Right hindlimb (tissue), 1 donor: Measurements from ENCODE around the gene UBE2D1.
"Not testable (repeated sequence)": the region's sequence is repeated elsewhere in the genome, so short reads cannot be mapped to it uniquely, and the experiment has no call there.

ENCODE experiments used
- DNase-seq: peaks from one replicate; pipeline ENCODE4 v3.0.0-alpha.2; 2018

UBE2D1 gene

DNA sequence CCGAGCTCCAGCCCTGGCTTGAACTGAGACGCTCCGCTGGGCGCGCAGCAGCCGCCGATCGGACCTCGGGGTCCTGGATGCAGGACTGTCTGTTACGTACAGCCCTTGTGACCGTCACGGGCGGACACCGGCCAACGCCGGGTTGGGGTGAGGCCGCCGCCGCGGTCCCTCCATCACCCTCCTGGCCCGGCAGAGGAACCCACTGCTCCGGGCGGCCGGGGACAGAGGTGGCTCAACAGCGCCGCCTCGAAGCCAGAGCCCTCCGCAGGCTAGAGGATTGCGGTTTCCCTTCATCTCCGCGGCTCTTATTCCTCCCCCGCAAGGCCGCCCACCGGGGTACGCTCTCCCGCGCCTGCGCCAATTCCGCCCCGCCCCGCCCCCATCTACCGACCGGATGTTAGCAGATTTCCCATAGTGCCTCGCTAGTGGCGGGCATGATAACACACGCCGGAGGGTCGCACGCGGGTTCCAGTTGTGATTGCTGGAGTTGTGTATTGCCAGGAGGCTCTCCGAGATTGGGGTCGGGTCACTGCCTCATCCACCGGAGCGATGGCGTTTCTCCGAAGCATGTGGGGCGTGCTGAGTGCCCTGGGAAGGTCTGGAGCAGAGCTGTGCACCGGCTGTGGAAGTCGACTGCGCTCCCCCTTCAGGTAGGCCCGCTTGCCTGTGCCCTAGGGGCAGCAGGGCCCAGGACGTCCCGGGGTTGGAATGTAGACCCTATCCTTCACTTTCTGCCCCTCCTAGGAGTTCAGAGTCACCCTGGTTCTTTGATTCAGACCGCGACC, 50.4 kb downstream of the UBE2D1 start, which contains the start of gene TFAM:
TSS of gene TFAM (plus strand) at position 412 of the 785 bp plus-strand sequence. CDS start at position 550, 138 bp downstream.
- DNase-seq = peak; percentile 97

- no peak for DNase-seq
Observed at GRCh38 chr10:58385784-58386112, 50.9 kb downstream of the UBE2D1 start.

DNA sequence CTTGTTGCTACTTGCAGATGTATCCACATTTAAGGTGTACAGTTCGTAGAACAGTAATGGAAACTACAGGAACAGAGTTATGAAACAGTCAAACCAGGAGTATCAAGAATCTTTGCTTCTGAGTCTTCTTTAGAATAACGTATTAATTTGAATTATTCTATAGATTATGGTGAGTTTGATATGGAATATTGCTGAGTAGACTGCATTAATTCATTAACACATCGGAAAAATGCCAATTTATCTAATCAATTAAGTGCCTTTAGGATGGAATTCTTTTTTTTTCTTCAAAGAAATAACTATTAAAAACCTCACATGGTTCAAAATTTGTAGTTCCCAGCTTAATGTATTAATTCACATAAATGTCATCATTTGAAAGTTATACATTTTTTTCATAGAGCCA, 54.2 kb downstream of the UBE2D1 start:
- no peak for DNase-seq

DNA sequence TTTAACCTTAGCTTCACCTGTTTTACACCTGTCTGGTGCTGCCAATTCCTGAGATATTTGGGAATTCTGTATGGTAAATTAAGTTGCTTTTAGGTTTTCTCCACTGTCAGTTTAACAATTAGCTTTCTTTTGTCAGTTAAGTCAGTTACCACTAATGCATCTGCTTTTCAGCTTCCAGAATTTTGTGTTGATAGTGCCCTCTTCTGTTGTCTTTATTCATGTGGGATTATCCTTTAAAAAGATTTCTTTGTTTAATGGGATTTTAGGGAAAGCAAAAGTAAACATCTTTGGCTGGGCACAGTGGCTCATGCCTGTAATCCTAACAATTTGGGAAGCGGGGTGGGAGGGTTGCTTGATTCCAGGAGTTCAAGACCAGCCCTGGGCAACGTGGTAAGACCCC, 58.5 kb downstream of the UBE2D1 start:
- DNase-seq = no peak

DNA sequence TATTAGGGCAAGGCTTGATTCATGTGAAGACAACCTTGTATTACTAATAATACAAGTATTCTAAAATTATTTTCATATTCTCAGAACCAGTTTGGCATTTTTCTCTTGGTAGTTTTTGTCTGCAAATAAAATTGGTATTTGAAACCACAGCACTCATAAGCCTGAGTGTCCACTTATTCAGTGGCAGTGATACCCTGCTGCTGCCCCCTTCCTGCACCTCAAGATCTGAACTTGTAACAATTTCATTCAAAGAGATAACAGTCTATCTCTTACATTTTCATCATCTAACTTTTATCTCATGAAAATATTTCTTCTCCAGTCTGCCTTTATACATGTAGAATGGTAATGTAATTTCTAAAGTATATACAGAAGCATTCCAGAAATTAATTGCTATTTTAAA, 59.7 kb downstream of the UBE2D1 start:
- DNase-seq = no peak

DNA sequence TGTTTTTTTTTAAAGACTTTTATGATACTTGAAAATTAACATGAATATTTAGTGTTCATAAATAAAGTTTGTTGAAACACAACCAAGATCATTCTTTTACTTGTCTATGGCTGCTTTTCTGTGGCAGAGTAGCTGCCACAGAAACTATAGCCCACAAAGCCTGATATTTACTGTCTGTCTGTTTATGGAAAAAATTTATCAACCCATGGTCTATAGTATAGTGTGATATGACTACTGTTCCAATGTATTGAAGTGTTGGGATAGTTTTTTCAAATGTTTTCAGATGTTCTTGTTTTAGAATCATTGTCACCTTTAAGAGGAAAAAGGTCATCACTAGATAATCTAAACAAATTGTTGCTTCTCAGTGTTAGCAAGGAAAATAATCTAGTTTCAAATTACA, 61.3 kb downstream of the UBE2D1 start:
- no peak for DNase-seq

- DNase-seq = no peak
Observed at GRCh38 chr10:58397830-58398229, 63.0 kb downstream of the UBE2D1 start.

GRCh38 chr10:58399410-58399809, 64.6 kb downstream of the UBE2D1 start:
- DNase-seq = no peak

- DNase-seq = no peak
Observed at GRCh38 chr10:58400609-58401008, 65.8 kb downstream of the UBE2D1 start.

- DNase-seq = no peak
Observed at GRCh38 chr10:58404001-58404400, 69.2 kb downstream of the UBE2D1 start.

DNA sequence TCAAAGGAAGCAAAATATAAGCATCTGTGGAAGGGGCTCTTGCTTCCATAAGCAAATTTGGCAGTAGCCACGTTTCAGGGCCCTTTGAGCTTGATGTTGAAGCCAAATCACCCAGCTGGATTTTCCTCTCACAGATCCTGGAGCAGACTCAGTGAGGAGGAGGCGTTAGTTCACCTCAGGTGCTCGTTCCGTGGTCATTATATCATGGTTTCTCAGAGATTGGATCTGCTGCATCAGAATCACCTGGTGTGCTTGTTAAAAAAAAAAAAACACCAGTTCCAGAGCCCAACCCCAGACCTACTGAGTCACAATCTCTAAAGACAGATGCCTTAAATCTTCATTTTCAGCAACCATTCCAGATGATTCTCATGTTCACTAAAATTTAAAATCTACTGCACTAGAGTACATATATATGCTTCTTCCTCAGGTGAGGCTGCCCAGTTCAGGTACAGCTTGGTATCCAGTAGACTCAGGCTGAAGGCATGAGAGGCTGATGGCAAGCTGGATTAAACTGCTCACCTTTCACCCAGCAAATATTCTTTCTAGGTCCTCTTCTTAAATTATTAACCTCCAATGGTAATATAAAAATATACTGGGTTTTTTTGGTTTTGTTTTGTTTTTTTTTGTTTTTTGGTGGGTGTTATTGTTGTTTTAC, 75.3 kb downstream of the UBE2D1 start:
- no peak for DNase-seq

DNA sequence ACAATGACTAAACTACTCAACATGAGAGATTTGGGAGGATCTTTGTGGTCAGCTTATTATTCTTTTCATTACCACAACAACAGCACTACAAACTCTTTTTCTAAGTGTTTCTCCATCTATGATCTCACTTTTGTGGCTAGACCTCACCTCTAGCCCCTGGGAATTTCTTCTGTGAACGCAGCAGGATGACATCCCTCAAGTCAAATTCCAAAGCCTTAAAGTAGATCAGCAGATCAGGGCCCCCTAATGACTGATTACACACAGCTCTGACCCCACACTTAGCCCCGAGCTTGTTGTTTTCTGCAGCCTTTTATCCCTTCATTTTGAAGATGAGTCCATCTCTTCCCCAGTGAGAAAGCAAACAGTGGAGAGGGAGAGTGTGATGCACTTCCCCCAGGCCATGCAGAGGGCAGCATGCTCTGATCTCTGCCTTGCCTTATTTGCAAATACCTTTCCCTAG, 77.7 kb downstream of the UBE2D1 start:
- DNase-seq = no peak

- DNase-seq = peak; percentile 77
Observed at GRCh38 chr10:58414270-58415041, 79.7 kb downstream of the UBE2D1 start.

DNA sequence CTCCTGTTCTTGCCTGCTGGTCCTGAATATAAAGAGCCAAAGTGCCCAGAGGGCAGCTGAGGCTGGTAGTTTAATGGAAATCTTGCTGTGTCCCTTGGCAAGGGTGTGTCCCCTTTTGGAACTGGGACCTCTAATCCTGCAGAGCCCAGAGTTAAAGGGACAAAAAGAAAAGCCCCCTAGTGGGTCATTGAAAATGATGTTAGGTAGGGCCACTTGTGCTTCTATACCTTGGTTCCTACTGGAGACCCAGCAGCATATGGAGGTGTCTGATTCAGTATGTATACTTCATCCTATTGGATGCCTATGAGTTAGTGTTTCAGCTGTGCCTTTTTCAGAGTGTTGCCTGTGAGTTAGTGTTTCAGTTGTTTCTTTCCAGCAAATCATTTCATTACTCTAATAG, 81.0 kb downstream of the UBE2D1 start:
- no peak for DNase-seq

DNA sequence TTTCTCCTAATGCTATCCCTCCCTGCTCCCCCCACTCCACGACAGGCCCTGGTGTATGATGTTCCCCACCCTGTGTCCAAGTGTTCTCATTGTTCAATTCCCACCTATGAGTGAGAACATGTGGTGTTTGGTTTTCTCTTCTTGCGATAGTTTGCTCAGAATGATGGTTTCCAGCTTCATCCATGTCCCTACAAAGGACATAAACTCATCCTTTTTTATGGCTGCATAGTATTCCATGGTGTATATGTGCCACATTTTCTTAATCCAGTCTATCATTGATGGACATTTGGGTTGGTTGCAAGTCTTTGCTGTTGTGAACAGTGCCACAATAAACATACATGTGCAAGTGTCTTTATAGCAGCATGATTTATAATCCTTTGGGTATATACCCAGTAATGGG, 83.1 kb downstream of the UBE2D1 start:
- DNase-seq = not testable (repeated sequence)
